Measurements from ENCODE around the gene PLEKHA5.

PLEKHA5 gene

GRCh38 chr12:19129486-19130223, at the start of gene PLEKHA5:
Gene PLEKHA5 (plus strand): TSS chr12:19129733. CDS start chr12:19129800, 67 bp downstream.
- no peaks in the 10 kb centered on the region for H3K27me3 ChIP-seq (ENCODE audit: control insufficient read depth, low read length)
- H3K36me3 ChIP-seq (ENCODE audit: control insufficient read depth, low read length) = peaks cover 5% of the 10 kb centered on the region
- peaks cover 18% of the 10 kb centered on the region for H3K9me3 ChIP-seq (ENCODE audit: control insufficient read depth, insufficient read depth, low read length)
- peaks cover 26% of the 10 kb centered on the region for H3K79me2 ChIP-seq (ENCODE audit: control insufficient read depth, low read length)
- H3K27ac ChIP-seq (ENCODE audit: low read depth, low read length) = peak within 1 kb of the TSS; percentile 37
- H3K4me2 ChIP-seq (ENCODE audit: low read length) = peak within 1 kb of the TSS; percentile 86
- peaks cover 10% of the 10 kb centered on the region; the same call in 1 of the 2 replicates for H3K4me1 ChIP-seq (ENCODE audit: control insufficient read depth, low read length)
- peaks cover 13% of the 10 kb centered on the region for H3F3A ChIP-seq (ENCODE audit: control insufficient read depth, insufficient read depth)
- H3K9me2 ChIP-seq (replicated peaks; ENCODE audit: control insufficient read depth, low read length) = no peaks in the 10 kb centered on the region
- H3K4me3 ChIP-seq (ENCODE audit: low read length) = peak within 1 kb of the TSS; percentile 93
- H4K20me1 ChIP-seq (ENCODE audit: control insufficient read depth, insufficient read depth, low read depth, low read length) = no peaks in the 10 kb centered on the region
- TF ChIP-seq EZH2phosphoT487 (IDR thresholded peaks at IDR 0.05; ENCODE audit: borderline replicate concordance, low read length) (no peak), CTCF (IDR thresholded peaks at IDR 0.05; ENCODE audit: low read depth, low read length, poor library complexity, severe bottlenecking) (no peak)

- no peaks in the 10 kb centered on the region for H4K20me1 ChIP-seq (ENCODE audit: control insufficient read depth, insufficient read depth, low read depth, low read length)
- H3K79me2 ChIP-seq (ENCODE audit: control insufficient read depth, low read length) = no peaks in the 10 kb centered on the region
- TF ChIP-seq CTCF (IDR thresholded peaks at IDR 0.05; ENCODE audit: low read depth, low read length, poor library complexity, severe bottlenecking) (no peak), EZH2phosphoT487 (IDR thresholded peaks at IDR 0.05; ENCODE audit: borderline replicate concordance, low read length) (no peak)
- H3F3A ChIP-seq (ENCODE audit: control insufficient read depth, insufficient read depth) = no peaks in the 10 kb centered on the region
- no peak overlapping the region for H3K4me2 ChIP-seq (ENCODE audit: low read length)
- H3K27me3 ChIP-seq (ENCODE audit: control insufficient read depth, low read length) = no peaks in the 10 kb centered on the region
- no peak overlapping the region for H3K4me3 ChIP-seq (ENCODE audit: low read length)
- no peaks in the 10 kb centered on the region for H3K36me3 ChIP-seq (ENCODE audit: control insufficient read depth, low read length)
- no peaks in the 10 kb centered on the region for H3K9me3 ChIP-seq (ENCODE audit: control insufficient read depth, insufficient read depth, low read length)
- H3K4me1 ChIP-seq (ENCODE audit: control insufficient read depth, low read length) = no peaks in the 10 kb centered on the region
- H3K9me2 ChIP-seq (replicated peaks; ENCODE audit: control insufficient read depth, low read length) = no peaks in the 10 kb centered on the region
- H3K27ac ChIP-seq (ENCODE audit: low read depth, low read length) = no peak overlapping the region
These were observed 48.6 kb upstream of the PLEKHA5 start for GRCh38 chr12:19080918-19081317.

- Histone ChIP-seq H4K20me1 (ENCODE audit: control insufficient read depth, insufficient read depth, low read depth, low read length) (no peaks in the 10 kb centered on the region), H3K27me3 (ENCODE audit: control insufficient read depth, low read length) (no peaks in the 10 kb centered on the region), H3K79me2 (ENCODE audit: control insufficient read depth, low read length) (no peaks in the 10 kb centered on the region), H3K4me2 (ENCODE audit: low read length) (no peak overlapping the region), H3K9me3 (ENCODE audit: control insufficient read depth, insufficient read depth, low read length) (no peaks in the 10 kb centered on the region), H3F3A (ENCODE audit: control insufficient read depth, insufficient read depth) (no peaks in the 10 kb centered on the region), H3K36me3 (ENCODE audit: control insufficient read depth, low read length) (no peaks in the 10 kb centered on the region), H3K4me3 (ENCODE audit: low read length) (no peak overlapping the region), H3K4me1 (ENCODE audit: control insufficient read depth, low read length) (no peaks in the 10 kb centered on the region), H3K27ac (ENCODE audit: low read depth, low read length) (no peak overlapping the region), H3K9me2 (replicated peaks; ENCODE audit: control insufficient read depth, low read length) (no peaks in the 10 kb centered on the region)
- TF ChIP-seq EZH2phosphoT487 (IDR thresholded peaks at IDR 0.05; ENCODE audit: borderline replicate concordance, low read length) (no peak), CTCF (IDR thresholded peaks at IDR 0.05; ENCODE audit: low read depth, low read length, poor library complexity, severe bottlenecking) (no peak)
These were observed 47.1 kb upstream of the PLEKHA5 start for GRCh38 chr12:19082365-19082911.
